DOHH2 (cell line): Measurements from ENCODE around the gene ARHGAP24.

ENCODE experiments used
- EZH2phosphoT487 ChIP-seq: fragments of 200-600 bp; sonication (generic); IDR thresholded peaks from 2 replicates; pipeline ENCODE4 v1.6.1; 2017; ENCODE audit warnings: borderline replicate concordance, mild to moderate bottlenecking, antibody characterized with exemption, low read length, moderate library complexity, mixed read lengths
- TF ChIP-seq, protein P1 (sequence below): fragments of 200-600 bp; sonication (generic); IDR thresholded peaks from one replicate; pipeline ENCODE4 v1.5.1; 2014; ENCODE audit warnings: antibody characterized with exemption, mild to moderate bottlenecking, low read depth, low read length; ENCODE audit not compliant: poor library complexity, severe bottlenecking

DNA sequence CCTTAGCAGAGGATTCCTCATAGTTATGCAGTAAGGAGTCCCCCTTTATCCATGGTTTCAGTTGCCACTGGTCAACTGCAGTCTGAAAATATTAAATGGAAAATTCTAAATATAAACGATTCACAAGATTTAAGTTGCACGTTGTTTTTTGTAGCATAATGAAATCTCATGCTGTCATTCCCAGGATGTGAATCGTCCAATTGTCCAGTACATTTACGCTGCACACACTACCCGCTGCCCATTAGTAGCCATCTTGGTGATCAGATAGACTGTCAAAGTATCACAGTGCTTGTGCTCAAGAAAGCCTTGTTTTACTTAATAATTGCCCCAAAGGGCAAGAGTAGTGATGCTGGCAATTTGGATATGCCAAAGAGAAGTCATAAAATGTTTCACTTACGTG, 450.1 kb downstream of the ARHGAP24 start:
- TF ChIP-seq, protein P1, sequence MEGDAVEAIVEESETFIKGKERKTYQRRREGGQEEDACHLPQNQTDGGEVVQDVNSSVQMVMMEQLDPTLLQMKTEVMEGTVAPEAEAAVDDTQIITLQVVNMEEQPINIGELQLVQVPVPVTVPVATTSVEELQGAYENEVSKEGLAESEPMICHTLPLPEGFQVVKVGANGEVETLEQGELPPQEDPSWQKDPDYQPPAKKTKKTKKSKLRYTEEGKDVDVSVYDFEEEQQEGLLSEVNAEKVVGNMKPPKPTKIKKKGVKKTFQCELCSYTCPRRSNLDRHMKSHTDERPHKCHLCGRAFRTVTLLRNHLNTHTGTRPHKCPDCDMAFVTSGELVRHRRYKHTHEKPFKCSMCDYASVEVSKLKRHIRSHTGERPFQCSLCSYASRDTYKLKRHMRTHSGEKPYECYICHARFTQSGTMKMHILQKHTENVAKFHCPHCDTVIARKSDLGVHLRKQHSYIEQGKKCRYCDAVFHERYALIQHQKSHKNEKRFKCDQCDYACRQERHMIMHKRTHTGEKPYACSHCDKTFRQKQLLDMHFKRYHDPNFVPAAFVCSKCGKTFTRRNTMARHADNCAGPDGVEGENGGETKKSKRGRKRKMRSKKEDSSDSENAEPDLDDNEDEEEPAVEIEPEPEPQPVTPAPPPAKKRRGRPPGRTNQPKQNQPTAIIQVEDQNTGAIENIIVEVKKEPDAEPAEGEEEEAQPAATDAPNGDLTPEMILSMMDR, result no peak
- TF ChIP-seq EZH2phosphoT487, result no peak
